HepG2 (cell line): Measurements from ENCODE around the gene SLC25A11. TPM values are rescaled to one million over a fixed set of nuclear protein-coding genes. Genes with fewer than 3 reads are reported as not detected.
A peak's percentile ranks its signal among the peaks of the same experiment; 100 is the strongest.

Experiments
- AGO2 ChIP-seq: fragments of 200-400 bp; formaldehyde crosslinking; optimal IDR thresholded peaks from 2 replicates; pipeline ENCODE3; 2017; ENCODE audit warnings: mild to moderate bottlenecking, low read depth, low read length, moderate library complexity
- BHLHE40 ChIP-seq: IDR thresholded peaks from 2 replicates; pipeline ENCODE4 v1.6.1; 2011; ENCODE audit warnings: low read length, improper control_type of control experiment
- CEBPB ChIP-seq: IDR thresholded peaks from 2 replicates; pipeline ENCODE4 v1.6.1; 2011; ENCODE audit warnings: low read depth, low read length, improper control_type of control experiment, borderline replicate concordance
- CENPT ChIP-seq: sonication (generic); formaldehyde crosslinking; IDR thresholded peaks from 2 replicates; pipeline ENCODE4 v1.8.0; 2022; ENCODE audit warnings: low read depth, mild to moderate bottlenecking, moderate library complexity, missing genetic modification reagents
- ELF3 ChIP-seq: IDR thresholded peaks from 2 replicates; pipeline ENCODE4 v1.6.1; 2016; ENCODE audit warnings: missing genetic modification reagents, missing compliant biosample characterization
- ERF ChIP-seq: IDR thresholded peaks from 2 replicates; pipeline ENCODE4 v1.6.1; 2018; ENCODE audit warnings: missing biosample characterization, missing genetic modification reagents
- HIVEP1 ChIP-seq: sonication (generic); formaldehyde crosslinking; IDR thresholded peaks from 2 replicates; pipeline ENCODE4 v1.4.0; 2020; ENCODE audit warnings: mild to moderate bottlenecking, missing genetic modification reagents
- HOXA5 ChIP-seq: sonication (generic); formaldehyde crosslinking; IDR thresholded peaks from 2 replicates; pipeline ENCODE4 v1.4.0; 2020; ENCODE audit warnings: missing genetic modification reagents
- KLF16 ChIP-seq, 2 experiments: sonication (generic) in 1 of 2; formaldehyde crosslinking in 1 of 2; IDR thresholded peaks; 2 replicates each; pipeline versions ENCODE4 v1.6.1 to v1.8.0; 2016 to 2023; ENCODE audit warnings: missing genetic modification reagents in 2 of 2, missing compliant biosample characterization in 1 of 2
- MAFK ChIP-seq, 2 experiments: IDR thresholded peaks in 1 of 2; conservative IDR thresholded peaks in 1 of 2; 2 replicates each; pipeline ENCODE4 v1.6.1; 2011; ENCODE audit warnings: improper control_type of control experiment in 2 of 2, low read length in 2 of 2
- MXD4 ChIP-seq: IDR thresholded peaks from 2 replicates; pipeline ENCODE4 v1.6.1; 2016; ENCODE audit warnings: mild to moderate bottlenecking, missing biosample characterization, missing genetic modification reagents
- POLR2AphosphoS5 ChIP-seq: IDR thresholded peaks from 2 replicates; pipeline ENCODE4 v1.6.1; 2012; ENCODE audit warnings: low read depth, low read length
- POLR2G ChIP-seq: fragments of 200-400 bp; formaldehyde crosslinking; IDR thresholded peaks from 2 replicates; pipeline ENCODE4 v1.6.1; 2018; ENCODE audit warnings: mild to moderate bottlenecking, low read depth, low read length, moderate library complexity
- PREB ChIP-seq: sonication (generic); formaldehyde crosslinking; IDR thresholded peaks from 2 replicates; pipeline ENCODE4 v1.4.0; 2020; ENCODE audit warnings: missing genetic modification reagents
- YEATS4 ChIP-seq: sonication (generic); formaldehyde crosslinking; IDR thresholded peaks from 2 replicates; pipeline ENCODE4 v1.4.0; 2020; ENCODE audit warnings: missing genetic modification reagents, borderline replicate concordance
- ZNF142 ChIP-seq: sonication (generic); formaldehyde crosslinking; IDR thresholded peaks from 2 replicates; pipeline ENCODE4 v1.4.0; 2020; ENCODE audit warnings: missing genetic modification reagents
- ZNF296 ChIP-seq: sonication (generic); formaldehyde crosslinking; conservative IDR thresholded peaks from 2 replicates; pipeline ENCODE4 v1.5.0; 2020; ENCODE audit warnings: mild to moderate bottlenecking, missing genetic modification reagents
- ZNF550 ChIP-seq: sonication (generic); formaldehyde crosslinking; IDR thresholded peaks from 2 replicates; pipeline ENCODE4 v1.4.0; 2020; ENCODE audit warnings: mild to moderate bottlenecking, missing genetic modification reagents, borderline replicate concordance
- ZNF713 ChIP-seq: sonication (generic); formaldehyde crosslinking; IDR thresholded peaks from 2 replicates; pipeline ENCODE4 v1.4.0; 2020; ENCODE audit warnings: mild to moderate bottlenecking, missing genetic modification reagents
- ZXDC ChIP-seq: sonication (generic); formaldehyde crosslinking; IDR thresholded peaks from 2 replicates; pipeline ENCODE4 v1.5.0; 2020; ENCODE audit warnings: mild to moderate bottlenecking, missing genetic modification reagents
- polyA plus RNA-seq, 8 experiments: library from polyadenylated mRNA; depleted of rRNA in 3 of 8; stranded (reverse) in 7 of 8; unstranded in 1 of 8; fragments of >200 nt; fragmentation: Illumina TruSeq in 4 of 8; extraction: Trizol in 4 of 8; gene quantifications; 2 replicates each; pipeline versions ENCODE4 v1.2.1 to v1.2.3, GENCODE V29; 2011 to 2016; ENCODE audit warnings: low read depth in 4 of 8, missing spikeins in 1 of 8, mixed read lengths in 1 of 8; ENCODE audit not compliant: insufficient read depth in 1 of 8
- total RNA-seq, 5 experiments: library from RNA; depleted of rRNA; stranded (reverse); fragments of >200 nt; fragmentation: Illumina TruSeq; extraction: Trizol; gene quantifications; 2 replicates each; pipeline ENCODE4 v1.2.3, GENCODE V29; 2016; ENCODE audit warnings: low read depth in 1 of 5

SLC25A11 gene
- total and polyA plus RNA-seq, 2 of the 13 experiments (the other 11 are each of a cell fraction or from before 2014, with no cell fraction given): 35.4 to 47.2 TPM

- TF ChIP-seq ZNF142 (CRISPR knock-in tag) (0 out of 2 replicates have a peak, but pooled peaks have one; percentile 20), POLR2G (no peak), AGO2 (no peak), POLR2AphosphoS5 (0 out of 2 replicates have a peak, but pooled peaks have one; percentile 23), ZNF296 (CRISPR knock-in tag) (no peak), MXD4 (CRISPR knock-in tag) (peak; percentile 35; the same call in 1 of the 2 replicates), ZXDC (0 out of 2 replicates have a peak, but pooled peaks have one; percentile 38), CENPT (no peak), HOXA5 (CRISPR knock-in tag) (peak; percentile 45; the same call in 1 of the 2 replicates), BHLHE40 (0 out of 2 replicates have a peak, but pooled peaks have one; percentile 1), ZNF713 (0 out of 2 replicates have a peak, but pooled peaks have one; percentile 25), CEBPB (peak; percentile 67; the same call in 1 of the 2 replicates), ELF3 (CRISPR knock-in tag) (peak; percentile 39; the same call in 1 of the 2 replicates), YEATS4 (CRISPR knock-in tag) (0 out of 2 replicates have a peak, but pooled peaks have one; percentile 25), ZNF550 (CRISPR knock-in tag) (no peak), ERF (0 out of 2 replicates have a peak, but pooled peaks have one; percentile 20), HIVEP1 (CRISPR knock-in tag) (no peak), KLF16 (CRISPR knock-in tag; IDR thresholded peaks at IDR 0.05) (0 out of 4 replicates have a peak, but pooled peaks of 1 of the 2 experiments have one; percentile 42), MAFK (conservative IDR thresholded peaks at IDR 0.05 in 1 of 2, IDR thresholded peaks at IDR 0.05 in 1 of 2; ENCODE audit: low read length in 2 of 2) (no peak), PREB (CRISPR knock-in tag) (no peak)
These were observed 30.9 kb downstream of the SLC25A11 start (continued) for GRCh38 chr17:4908711-4909496.
